Upper lobe of left lung (tissue), 6 donors: Measurements from ENCODE around the gene DCDC2B. TPM values are rescaled to one million over a fixed set of nuclear protein-coding genes. Genes with fewer than 3 reads are reported as not detected.

Experiments used
- ATAC-seq, 2 donors: fragments of 200-7000 bp; cut with Tn5 transposase; one replicate each; pipeline ENCODE4 v1.9.1; 2022; ENCODE audit warnings: mild to moderate bottlenecking in 2 of 2, moderate library complexity in 2 of 2; ENCODE audit not compliant: low FRiP score in 2 of 2
- DNase-seq, 2 donors: peaks; one replicate each; pipeline ENCODE4 v3.0.0-alpha.2; 2019 to 2020
- H3K27ac ChIP-seq, 4 donors: fragments of 200-600 bp; sonication (generic); one replicate each; pipeline ENCODE4 v1.5.1; 2016 to 2019
- H3K27me3 ChIP-seq, 4 donors: fragments of 200-600 bp; sonication (generic); one replicate each; pipeline ENCODE4 v1.5.1; 2017 to 2019
- H3K36me3 ChIP-seq, 4 donors: fragments of 200-600 bp; sonication (generic); one replicate each; pipeline ENCODE4 v1.5.1; 2016 to 2019
- H3K4me1 ChIP-seq, 4 donors: fragments of 200-600 bp; sonication (generic); one replicate each; pipeline ENCODE4 v1.5.1; 2018 to 2019
- H3K4me3 ChIP-seq, 4 donors: fragments of 200-600 bp; sonication (generic); one replicate each; pipeline ENCODE4 v1.5.1; 2017 to 2019; ENCODE audit warnings: mild to moderate bottlenecking in 2 of 4, moderate library complexity in 1 of 4
- H3K9me3 ChIP-seq, 4 donors: fragments of 200-600 bp; sonication (generic); one replicate each; pipeline ENCODE4 v1.5.1; 2018 to 2019
- EP300 ChIP-seq, 4 donors: sonication (generic); formaldehyde crosslinking; IDR thresholded peaks; one replicate each; pipeline ENCODE4 v1.5.1; 2017; ENCODE audit warnings: antibody characterized with exemption in 4 of 4, control low read depth in 2 of 4
- POLR2A ChIP-seq, 4 donors: fragments of 450-650 bp; IDR thresholded peaks; one replicate each; pipeline ENCODE4 v1.5.1; 2016 to 2017; ENCODE audit warnings: antibody characterized with exemption in 4 of 4, mild to moderate bottlenecking in 2 of 4
- POLR2AphosphoS5 ChIP-seq, 2 donors: sonication (generic); formaldehyde crosslinking; IDR thresholded peaks; one replicate each; pipeline ENCODE4 v1.5.1; 2017; ENCODE audit warnings: antibody characterized with exemption in 2 of 2
- WGBS, 2 donors: methylation state at CpG; one replicate each; pipeline ENCODE4 v1.1.5; 2017 to 2018; 5-methylcytosine and 5-hydroxymethylcytosine counted together
- total RNA-seq, 6 donors: library from RNA; depleted of rRNA in 4 of 6; stranded (reverse); fragments of >200 nt in 4 of 6; gene quantifications; one replicate each; pipeline versions ENCODE4 v1.1.0 to v1.2.1, GENCODE V29; 2016 to 2021
- TF ChIP-seq, protein P1 (sequence below), 6 experiments: fragments of 450-650 bp in 4 of 6; fragments of 200-600 bp in 2 of 6; sonication (generic) in 2 of 6; IDR thresholded peaks; one replicate each; pipeline ENCODE4 v1.5.1; 2016 to 2019; ENCODE audit warnings: antibody characterized with exemption in 6 of 6
- donor health status: DM: no; HTN: no; CAD: no; lungs with moderate emphysema.
- donor health status: DM: no; HTN: yes; CAD: no; lungs with severe emphysema.

DCDC2B gene
- total RNA-seq, 6 donors from 2014 or later, result 0.11 to 11.4 (median 4.5) TPM

DNA sequence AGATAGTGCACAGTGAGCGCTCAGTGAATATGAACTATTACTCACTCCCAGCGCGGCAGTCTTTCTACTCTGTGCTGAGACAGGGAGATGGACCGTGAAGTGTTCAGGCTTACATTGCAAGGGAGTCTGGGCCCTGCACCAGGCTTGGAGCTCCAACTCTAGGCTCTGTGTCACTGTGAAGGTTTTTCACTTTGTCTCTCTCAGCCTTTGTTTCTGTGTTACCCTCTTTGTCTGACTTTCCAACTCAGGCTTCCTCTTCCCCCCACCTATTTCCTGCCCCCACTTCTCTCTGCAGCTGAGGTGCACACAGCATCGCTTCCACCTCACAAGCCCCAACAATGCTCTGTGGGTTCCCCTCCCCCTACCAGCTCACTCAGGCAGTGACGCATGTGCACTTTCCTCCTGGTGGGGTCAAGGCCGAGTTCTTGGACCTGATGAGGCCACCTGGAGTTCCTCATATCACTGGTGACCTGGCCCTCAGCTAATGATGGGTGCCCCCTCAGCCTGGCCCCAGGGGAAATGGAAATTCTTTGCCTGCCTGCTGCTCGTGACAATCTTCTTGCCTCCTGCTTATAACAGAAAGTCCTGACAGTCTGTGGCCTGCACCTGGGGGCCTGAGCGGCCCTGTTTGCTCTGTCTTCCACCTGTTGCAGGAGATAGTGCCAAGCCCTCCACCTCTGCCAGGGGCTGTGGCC is 41.1 kb downstream of the DCDC2B start:
- H3K36me3 ChIP-seq, result no peaks in the 10 kb centered on the region
- no peaks in the 10 kb centered on the region for H3K27me3 ChIP-seq
- DNase-seq (peak in 1 of 2 donors; percentile 64), ATAC-seq (peak; percentile 17 to 47)
- 43 to 47% methylated on average over 6 to 9 of the region's 9 CpGs for WGBS, 2 donors
- no peak overlapping the region for H3K4me3 ChIP-seq
- peak in 1 of 4 donors; percentile 20 for TF ChIP-seq POLR2A (IDR thresholded peaks at IDR 0.05)
- TF ChIP-seq, protein P1, sequence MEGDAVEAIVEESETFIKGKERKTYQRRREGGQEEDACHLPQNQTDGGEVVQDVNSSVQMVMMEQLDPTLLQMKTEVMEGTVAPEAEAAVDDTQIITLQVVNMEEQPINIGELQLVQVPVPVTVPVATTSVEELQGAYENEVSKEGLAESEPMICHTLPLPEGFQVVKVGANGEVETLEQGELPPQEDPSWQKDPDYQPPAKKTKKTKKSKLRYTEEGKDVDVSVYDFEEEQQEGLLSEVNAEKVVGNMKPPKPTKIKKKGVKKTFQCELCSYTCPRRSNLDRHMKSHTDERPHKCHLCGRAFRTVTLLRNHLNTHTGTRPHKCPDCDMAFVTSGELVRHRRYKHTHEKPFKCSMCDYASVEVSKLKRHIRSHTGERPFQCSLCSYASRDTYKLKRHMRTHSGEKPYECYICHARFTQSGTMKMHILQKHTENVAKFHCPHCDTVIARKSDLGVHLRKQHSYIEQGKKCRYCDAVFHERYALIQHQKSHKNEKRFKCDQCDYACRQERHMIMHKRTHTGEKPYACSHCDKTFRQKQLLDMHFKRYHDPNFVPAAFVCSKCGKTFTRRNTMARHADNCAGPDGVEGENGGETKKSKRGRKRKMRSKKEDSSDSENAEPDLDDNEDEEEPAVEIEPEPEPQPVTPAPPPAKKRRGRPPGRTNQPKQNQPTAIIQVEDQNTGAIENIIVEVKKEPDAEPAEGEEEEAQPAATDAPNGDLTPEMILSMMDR (IDR thresholded peaks at IDR 0.05), result no peak
- peak in 1 of 4 donors; percentile 24 for TF ChIP-seq EP300 (IDR thresholded peaks at IDR 0.05)
- peak; percentile 50 to 60 for TF ChIP-seq POLR2AphosphoS5 (IDR thresholded peaks at IDR 0.05)
- no peaks in the 10 kb centered on the region for H3K9me3 ChIP-seq
- H3K4me1 ChIP-seq, result peaks cover 45 to 68% (median 56%) of the 10 kb centered on the region in 4 donors
- peak overlapping the region; percentile 50 to 87 (median 82) for H3K27ac ChIP-seq

DNA sequence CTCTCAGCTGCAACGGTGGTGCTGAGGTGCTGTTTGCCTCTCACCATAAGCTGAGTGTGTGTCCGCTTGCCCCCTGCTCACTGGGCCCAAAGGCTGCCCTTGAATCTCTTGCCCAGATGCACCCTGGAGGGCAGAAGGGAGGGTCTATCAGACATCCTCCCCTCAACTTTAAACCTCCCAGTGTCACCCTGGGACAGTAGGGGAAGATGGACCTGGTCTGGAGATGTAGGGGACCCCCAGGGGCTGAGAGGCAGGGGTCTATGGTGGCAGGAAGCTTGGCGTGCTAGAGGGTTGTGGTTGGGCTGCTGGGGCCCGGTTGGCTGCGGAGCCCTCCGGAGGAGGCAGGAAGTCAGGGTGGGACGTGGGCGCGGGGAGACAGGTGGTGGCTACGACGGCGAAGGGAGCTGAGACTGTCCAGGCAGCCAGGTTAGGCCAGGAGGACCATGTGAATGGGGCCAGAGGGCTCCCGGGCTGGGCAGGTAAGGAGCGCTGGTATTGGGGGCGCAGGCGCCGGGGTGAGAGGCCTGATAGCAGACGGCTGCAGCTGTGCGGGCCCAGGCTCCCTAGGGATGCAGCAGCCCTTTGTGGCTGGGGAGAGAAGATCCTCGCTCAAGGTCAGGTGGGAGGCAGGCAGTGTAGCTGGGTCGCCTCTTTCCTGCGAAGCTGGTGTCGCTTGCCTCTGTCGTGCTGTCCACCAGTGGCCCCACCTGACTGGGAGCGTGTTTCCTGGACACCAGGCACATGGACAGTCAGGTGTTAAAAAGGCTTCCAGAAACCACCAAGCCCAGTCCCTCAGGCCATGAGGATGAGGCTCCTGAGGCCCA is 42.2 kb downstream of the DCDC2B start, which contains the start of gene LCK:
Gene LCK (plus strand): TSS at position 373 of the 824 bp plus-strand sequence. CDS start 23,065 bp downstream, outside the sequence.
- Histone ChIP-seq H3K9me3 (no peaks in the 10 kb centered on the region), H3K4me3 (peak within 1 kb of the TSS in 3 of 4 donors; percentile 23 to 41 (median 40)), H3K4me1 (peaks cover 45 to 63% (median 50%) of the 10 kb centered on the region in 4 donors), H3K36me3 (no peaks in the 10 kb centered on the region), H3K27ac (peak within 1 kb of the TSS; percentile 50 to 87 (median 82)), H3K27me3 (no peaks in the 10 kb centered on the region)
- ATAC-seq, result no peak
- peak in 1 of 2 donors; percentile 67 for DNase-seq
- WGBS, 2 donors, result 65 to 68% methylated on average over 20 to 25 of the region's 25 CpGs
- peak in 1 of 4 donors; percentile 43 for TF ChIP-seq POLR2A (IDR thresholded peaks at IDR 0.05)
- TF ChIP-seq, protein P1 (IDR thresholded peaks at IDR 0.05), result no peak

DNA sequence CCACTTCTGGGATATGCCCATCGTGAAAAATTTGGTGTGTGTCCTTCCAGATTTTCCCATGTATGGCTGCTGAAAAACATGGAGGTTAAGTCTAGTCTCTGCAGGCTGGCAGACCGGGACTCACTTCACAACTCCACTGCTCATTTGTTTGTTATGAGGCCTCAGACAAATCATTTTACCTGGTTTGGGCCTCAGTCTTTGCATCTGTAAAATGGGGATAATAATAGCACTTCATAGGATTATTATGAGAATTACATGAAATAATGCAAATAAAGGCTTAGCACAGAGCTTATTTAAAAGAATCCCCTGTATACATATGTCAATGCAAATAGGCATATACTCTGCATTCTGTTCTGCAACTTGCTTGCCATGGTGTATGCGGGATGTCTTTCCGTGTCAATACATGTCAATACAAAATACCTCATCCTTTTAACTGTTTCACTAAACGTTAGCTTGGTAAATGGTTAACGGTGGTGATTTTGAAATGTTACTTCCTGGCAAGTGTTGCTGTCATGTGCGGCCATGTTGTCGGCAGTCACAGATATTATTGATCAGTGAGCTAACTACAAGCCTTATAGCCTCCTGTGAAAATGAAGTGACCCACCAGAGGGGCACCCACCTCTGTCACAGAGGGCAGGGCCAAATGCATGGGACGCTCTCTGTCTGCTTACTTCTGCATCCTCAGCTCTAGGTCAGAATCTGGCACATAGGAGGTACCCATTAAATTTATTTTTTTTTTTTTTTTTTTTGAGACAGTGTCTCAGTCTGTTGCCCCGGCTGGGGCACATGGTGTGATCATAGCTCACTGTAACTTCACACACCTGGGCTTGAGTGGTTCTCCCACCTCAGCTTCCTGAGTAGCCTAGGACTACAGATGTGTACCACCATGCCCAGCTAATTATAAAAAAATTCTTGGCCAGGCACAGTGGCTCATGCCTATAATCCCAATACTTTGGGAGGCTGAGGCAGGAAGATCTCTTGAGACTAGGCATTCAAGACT is 46.5 kb downstream of the DCDC2B start:
- no peaks in the 10 kb centered on the region for H3K27me3 ChIP-seq
- H3K27ac ChIP-seq, result peak overlapping the region in 2 of 4 donors; percentile 23 to 42
- TF ChIP-seq EP300 (IDR thresholded peaks at IDR 0.05), result no peak
- TF ChIP-seq, protein P1 (IDR thresholded peaks at IDR 0.05), result no peak
- no peak for TF ChIP-seq POLR2A (IDR thresholded peaks at IDR 0.05)
- no peak for TF ChIP-seq POLR2AphosphoS5 (IDR thresholded peaks at IDR 0.05)
- H3K4me3 ChIP-seq, result no peak overlapping the region
- WGBS, 2 donors, result 72 to 79% methylated on average over 10 of the region's 10 CpGs
- no peaks in the 10 kb centered on the region for H3K36me3 ChIP-seq
- DNase-seq, result no peak
- no peak for ATAC-seq
- no peaks in the 10 kb centered on the region for H3K9me3 ChIP-seq
- H3K4me1 ChIP-seq, result peaks cover 10 to 21% (median 12%) of the 10 kb centered on the region in 4 donors

DNA sequence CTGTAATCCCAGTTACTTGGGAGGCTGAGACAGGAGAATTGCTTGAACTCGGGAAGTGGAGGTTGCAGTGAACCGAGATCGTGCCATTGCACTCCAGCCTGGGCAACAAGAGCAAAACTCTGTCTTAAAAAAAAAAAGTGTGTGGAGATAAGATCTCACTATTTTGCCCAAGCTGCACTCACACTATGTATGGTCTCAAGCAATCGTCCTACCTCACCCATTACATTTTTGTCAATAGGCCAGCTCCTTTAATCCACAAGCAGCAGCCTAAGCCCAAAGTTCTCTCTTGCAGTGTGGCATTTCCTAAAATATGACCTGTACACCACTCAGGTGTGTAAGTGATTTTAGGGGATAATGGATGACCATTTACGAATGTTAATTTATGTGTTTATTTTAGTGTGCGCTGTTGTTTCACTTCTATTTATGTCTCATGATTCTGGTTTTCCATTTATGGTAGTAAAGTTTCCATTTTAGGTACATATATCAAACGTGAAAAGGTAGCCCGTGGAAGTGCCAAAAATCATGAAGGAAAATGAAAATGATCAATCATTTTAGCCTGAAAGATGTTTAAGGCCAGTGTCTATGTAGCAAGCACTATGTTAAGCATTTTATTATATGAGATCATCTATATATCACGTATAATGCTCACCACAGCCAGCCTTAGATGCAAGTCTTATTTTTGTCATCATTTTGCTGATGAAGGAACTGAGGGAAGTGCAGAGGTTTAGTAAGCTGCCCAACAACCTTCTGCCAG is 47.8 kb downstream of the DCDC2B start:
- Histone ChIP-seq H3K36me3 (no peaks in the 10 kb centered on the region), H3K4me3 (no peak overlapping the region), H3K4me1 (peaks cover 0 to 10% (median 7%) of the 10 kb centered on the region in 4 donors), H3K27ac (no peak overlapping the region), H3K27me3 (no peaks in the 10 kb centered on the region), H3K9me3 (no peaks in the 10 kb centered on the region)
- 72 to 79% methylated on average over 9 of the region's 9 CpGs for WGBS, 2 donors
- ATAC-seq, result no peak
- TF ChIP-seq POLR2AphosphoS5 (IDR thresholded peaks at IDR 0.05), result no peak
- TF ChIP-seq, protein P1 (IDR thresholded peaks at IDR 0.05), result no peak
- TF ChIP-seq EP300 (IDR thresholded peaks at IDR 0.05), result no peak
- TF ChIP-seq POLR2A (IDR thresholded peaks at IDR 0.05), result no peak
- DNase-seq, result no peak
